ENCODE data around the gene ZDHHC17.

The ZDHHC17 gene

DNA sequence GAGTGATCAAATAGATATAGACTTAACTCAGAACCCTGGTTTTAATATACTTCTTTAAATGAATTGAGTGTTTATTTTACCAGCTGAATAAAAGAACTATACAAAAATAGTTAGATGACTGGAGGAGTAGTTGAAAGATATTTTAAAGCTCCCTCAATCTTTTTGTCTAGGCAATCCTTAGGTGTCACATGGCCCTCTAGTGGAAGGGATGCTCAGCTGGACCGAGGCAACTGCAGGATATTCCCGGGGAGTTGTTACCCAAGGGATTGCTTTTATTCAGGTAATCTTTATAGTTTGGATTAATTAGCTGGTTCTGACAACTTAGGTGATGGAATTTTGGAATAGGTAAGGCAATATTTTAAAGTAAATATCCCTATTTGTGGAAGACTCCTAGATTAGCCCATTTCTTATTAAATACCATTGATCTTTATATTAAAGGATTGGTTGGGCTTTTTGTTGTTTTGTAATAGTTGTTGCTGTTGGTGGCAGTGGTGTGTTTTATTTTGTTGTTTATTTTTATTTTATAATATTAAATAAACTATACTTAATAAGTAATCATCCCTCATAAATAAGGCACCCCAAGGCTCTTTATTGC lies 57.1 kb downstream of the ZDHHC17 start:
- DNase-seq: no peak

DNA sequence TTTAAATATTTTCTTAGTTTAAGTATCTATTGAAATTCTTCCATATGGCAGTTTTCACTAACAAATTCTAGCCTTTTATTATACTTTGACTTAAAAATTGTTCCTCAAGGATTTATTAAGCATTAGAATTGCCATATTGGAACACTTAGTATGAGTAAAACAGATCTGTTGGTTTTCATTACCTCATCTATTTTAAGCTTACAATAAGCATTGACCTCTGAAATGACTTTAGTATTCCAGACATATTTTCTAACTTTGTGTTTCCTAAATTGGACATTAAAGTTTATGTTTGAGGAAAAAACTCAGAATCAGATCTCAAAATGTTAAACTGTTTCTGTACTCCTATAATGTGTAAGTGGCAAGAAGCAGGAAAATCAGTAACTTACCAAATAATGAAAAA lies 66.5 kb downstream of the ZDHHC17 start:
- DNase-seq: no peak

DNA sequence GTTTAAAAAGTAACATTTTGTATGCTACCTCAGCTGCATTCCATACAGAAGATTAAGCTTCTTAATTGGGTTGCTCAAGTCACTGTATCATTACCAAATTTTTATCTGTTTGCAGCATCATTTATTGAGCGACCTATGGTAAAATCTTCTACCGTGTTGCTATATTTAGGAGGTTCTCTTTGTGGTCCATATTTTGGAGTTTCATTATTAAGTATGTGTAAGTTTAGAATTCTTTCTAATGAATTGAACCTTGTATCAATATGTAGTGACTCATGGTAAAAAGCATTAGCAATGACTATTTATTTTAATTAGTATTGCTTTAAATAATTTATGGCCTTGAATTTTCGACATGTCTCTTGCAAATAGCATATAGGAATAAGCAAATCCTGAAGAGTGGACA lies 72.7 kb downstream of the ZDHHC17 start:
- no peak for DNase-seq

DNA sequence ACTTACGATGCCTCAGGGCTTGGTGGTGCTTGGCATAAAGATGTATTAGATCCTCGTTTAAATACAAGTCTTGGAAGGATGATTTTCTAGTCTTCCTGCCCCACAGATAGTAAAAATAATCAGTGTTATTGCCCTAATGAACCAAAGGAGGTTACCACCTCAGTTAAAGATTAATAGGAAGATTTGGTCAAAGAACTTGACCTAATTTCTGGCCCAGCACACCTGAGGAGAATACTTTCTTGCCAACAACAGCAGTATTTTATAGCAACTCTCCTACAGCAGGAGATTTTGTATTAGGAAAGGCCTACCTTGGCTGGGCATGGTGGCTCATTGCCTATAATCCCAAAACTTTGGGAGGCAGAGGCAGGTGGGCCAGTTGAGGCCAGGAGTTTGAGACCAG lies 83.3 kb downstream of the ZDHHC17 start:
- DNase-seq: no peak

DNA sequence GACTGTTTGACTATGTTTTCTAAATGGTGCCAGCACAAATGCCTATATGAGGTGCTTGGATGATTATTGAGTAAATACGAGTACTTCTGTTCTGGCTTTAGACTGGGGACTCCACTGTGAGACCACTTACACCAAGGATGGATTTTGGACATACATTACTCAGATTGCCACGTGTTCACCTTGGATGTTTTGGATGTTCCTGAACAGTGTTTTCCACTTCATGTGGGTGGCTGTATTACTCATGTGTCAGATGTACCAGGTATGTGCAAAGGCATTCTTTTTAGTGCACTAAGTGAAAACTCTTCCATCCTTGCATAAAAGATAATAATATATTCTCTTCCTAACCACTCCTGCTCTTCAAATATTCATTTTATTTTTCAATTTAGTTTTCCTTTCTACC lies 84.2 kb downstream of the ZDHHC17 start:
- DNase-seq: no peak

DNA sequence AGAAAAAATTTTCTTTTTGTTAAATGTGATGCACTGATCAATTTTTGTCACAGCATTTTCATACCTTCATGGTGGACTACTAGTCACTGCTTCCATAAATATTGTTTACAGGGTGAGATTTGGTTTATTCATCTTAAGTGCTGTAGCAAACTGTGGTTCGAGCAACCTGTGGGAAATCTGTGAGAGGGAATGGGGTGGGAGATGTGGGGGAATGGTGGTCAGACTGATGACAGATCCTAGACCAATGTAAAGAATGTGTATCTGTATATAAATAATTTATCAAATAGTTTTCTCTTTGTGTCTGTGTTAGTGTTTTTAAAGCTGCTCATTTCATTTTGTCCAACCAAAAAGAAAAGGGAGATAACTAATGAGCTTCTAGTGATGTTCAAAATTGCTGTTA lies 88.2 kb downstream of the ZDHHC17 start:
- DNase-seq: no peak

DNA sequence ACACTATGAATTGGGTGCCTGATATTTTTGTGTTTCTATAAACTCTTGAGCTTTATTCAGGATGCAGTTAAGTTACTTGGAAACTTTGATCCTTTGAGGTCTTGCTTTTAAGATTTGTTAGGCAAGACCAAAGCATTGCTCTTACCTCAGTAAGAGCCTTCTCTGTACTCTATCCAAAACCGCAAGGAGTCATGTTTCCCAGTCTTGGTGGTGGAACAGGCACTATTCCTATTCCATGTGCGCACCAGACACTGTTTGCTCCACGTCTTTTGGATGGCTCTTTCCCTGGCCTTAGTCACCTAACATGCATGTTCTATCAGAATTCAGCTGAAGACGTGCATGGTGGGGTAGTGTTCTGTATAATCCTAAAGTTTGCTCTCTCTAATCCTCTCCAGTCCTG lies 91.4 kb downstream of the ZDHHC17 start:
- DNase-seq: no peak

DNA sequence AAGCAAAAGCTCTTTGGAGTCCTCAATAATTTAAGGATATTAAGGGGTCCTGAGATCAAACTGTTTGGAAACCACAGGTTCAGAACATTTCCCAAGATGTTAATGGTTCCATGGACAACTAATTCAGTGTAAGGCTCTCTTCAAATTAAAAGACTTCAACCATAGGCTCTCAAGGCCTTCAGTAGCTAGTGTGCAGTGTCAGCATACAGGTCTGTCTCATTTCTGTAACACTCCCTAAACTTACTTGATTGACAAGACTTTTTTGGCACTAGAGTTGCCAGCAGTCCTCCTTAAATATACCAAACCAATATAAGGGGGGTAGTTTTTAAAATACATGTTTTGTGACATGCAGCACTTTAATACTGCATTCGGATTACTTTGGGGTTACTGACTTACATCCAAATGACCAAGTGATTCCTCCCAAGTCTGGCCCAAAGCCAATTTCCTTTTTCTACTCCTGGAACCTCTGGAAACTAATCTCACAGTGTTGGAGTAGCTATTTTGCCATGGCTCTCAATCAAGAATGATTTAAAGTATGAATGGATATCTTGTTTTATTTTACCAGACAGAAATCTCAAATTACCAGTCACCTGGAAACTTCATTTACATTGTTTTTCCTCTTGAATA lies 92.2 kb downstream of the ZDHHC17 start:
- no peak for DNase-seq

DNA sequence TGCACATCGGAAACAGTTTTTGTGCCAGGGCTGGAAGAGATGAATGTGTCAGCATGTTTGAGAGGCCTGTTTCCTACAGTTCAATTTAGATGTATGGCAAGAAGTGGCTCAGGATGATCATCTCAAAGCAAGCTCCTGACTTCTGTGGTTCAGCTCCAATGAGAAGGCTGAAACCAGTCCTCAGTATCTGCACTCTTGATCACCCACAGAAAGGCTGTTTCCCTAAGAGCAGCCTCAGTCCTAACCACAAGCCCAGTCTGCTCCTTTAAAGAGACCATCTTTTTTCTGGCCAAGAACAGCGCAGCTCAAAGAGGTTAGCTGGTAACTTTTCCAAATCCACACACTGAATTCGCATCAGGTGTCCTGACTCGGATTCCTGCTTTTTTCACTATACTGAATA lies 95.7 kb downstream of the ZDHHC17 start:
- no peak for DNase-seq

DNA sequence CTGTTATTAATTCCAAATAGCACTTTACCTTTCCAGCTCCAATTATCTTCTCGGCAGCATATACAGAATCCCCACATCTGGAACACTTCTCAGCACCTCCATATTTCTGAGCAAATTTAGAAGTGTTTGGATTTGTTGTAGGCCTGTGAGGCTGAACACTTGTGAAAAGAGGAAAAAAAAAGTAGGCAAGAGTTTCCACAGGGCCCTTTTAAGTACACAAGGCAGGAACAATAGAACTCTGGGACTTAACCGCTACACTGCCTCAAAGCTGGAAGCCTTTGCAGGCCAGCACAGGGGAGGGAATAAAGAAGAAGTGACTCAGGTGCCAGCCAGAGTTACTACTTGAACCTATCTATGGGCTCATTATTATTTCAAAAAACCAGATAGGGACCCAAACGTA lies 96.3 kb downstream of the ZDHHC17 start:
- no peak for DNase-seq

DNA sequence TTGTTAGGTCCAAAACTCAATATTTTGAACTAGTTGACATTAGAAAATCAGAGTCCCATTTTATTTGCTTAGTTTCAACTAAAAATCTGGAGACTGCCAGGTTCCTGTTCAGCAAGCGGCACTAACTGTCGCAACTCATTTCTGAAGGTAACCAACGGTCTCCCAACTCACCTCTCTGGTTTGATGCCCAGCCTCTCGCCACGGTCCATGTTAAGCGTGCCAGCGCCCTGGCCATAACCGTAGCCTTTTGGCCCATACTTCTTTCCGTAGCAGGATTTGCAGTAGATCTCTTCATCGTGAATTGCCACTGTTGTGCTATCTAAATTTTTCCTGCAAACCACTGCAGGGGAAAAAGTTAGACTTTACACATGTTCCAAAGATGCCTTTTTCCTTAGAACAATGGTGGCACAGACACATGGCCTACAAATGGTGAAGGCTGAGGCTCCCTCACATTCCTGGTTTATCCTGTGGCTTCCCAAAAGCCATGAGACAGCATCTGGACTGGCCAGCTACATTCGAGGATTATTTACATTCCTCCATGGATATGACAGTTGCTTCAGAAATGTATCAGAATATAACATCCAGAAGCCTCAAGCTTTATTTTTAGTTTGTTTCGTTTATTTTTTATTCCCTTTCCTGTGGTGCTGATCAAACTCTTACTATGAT lies 99.2 kb downstream of the ZDHHC17 start:
- no peak for DNase-seq

DNA sequence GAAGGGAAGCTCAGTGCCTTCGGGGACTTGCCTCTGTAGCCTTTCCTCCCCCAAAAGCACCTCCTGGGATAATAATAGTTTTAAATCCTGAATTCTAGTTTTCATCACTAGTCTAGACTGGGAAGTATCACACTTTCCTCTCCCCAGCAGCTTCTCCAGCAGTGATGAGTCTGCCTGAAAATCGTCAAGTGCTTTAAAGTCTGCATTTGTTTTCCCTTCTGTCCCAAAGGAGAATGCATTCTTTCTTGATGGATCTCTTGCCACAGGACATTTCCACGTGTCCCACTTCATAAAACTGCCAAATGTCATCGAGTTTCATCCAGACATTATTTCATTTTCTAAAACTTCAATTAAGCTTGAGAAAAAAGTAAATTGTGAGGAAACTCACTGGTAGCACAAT lies 99.9 kb downstream of the ZDHHC17 start:
- no peak for DNase-seq

DNA sequence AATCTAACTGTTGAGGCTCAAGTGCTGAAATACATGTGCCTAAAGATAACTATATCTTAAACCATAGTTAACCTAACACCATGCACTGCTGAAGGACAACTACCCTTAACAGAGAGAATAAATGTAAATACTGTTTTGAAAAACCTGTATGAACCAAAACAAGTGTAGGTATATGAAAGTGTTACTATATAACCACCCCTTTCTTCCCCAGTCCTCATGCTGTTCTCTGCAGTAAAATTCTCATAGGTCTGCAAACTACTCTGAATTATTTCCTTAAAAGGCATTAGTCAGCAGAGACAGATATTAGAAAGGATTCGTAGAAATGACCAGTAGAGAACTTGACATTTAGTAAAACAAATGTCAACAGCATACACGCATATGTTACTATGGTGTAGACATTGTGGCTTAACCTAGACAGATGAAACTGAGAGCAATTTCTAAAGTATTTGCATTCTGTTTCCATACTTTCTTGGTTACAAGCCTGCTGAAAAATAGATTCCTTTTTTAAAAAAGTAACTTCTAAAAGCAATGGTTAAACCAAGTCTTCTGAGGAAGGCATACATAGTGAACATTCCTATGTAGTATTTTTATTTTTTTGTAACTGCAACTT lies 101.0 kb downstream of the ZDHHC17 start:
- no peak for DNase-seq

DNA sequence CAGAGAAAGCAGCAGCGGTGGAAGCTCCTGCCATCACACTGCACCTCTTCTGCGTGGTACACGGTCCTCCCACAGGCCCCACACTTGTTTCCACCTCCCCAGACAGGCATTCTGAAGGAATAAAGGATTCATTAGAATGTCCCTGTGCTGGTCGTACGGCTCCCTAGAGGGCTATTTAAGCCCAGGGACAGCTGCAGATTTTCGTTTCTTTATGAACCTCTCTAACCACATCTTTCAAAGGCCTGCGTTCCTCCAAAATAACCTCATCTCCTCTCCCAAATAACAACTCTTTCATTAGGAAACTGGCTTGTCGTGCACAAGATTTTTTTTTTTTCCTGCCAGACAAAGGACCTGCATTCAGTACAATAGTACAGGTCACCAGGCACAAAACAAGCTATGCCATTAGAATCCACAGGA lies 102.2 kb downstream of the ZDHHC17 start:
- no peak for DNase-seq

DNA sequence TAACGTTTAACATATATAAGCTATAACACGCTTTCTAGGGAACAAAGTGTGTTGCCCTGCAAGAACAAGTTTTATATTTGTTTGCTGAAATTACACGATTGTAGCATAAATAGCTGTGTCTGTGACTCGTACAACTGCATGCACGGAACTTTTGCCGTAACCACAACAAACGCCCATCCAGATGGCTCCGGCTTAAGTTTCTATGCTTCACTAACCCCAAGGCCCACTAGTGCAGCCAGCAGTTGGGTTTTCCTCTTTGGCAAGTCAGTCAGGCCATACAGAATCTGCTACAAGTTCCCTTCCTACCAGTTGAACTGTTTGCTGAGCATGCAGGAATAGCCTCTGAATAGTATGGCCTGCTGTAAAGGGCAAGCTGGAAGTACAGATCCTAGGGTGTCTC lies 102.8 kb downstream of the ZDHHC17 start:
- no peak for DNase-seq

DNA sequence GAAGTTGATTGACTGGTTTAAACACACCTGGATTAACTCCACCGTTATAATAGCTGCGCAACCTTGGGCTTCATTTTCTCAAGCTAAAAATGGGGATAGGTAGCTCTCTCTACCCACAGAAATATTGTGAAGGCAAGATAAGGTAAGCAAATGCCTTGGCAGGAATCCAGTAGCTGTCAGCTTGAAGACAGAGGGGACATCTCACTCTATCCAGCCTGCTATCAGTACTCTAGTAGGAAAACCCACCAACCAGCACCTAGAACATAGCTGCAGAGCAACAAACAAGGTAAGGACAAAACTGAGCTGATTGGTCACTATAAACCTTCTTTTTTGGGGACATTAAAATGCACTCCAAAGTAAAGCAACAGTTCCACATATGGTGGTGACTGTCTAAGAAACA lies 107.2 kb downstream of the ZDHHC17 start:
- no peak for DNase-seq

DNA sequence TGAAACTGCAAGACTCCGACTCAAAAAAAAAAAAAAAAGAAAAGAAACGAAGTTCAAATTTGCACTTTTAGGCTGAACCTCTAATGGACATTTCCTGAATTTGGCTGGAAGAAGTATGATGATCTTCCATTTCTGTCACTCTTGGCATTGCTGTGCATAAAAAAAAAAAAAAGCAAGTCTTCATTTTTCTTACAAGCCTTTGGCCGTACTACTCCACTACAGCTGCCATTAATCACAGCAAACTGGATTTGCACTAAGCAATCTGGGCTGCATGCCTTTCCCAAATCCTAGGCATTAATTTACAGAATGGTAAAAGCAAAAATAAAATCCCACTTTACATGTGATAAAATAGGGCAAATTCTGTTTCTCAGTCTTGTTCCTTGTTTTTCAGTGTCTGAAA lies 107.8 kb downstream of the ZDHHC17 start:
- DNase-seq: no peak

DNA sequence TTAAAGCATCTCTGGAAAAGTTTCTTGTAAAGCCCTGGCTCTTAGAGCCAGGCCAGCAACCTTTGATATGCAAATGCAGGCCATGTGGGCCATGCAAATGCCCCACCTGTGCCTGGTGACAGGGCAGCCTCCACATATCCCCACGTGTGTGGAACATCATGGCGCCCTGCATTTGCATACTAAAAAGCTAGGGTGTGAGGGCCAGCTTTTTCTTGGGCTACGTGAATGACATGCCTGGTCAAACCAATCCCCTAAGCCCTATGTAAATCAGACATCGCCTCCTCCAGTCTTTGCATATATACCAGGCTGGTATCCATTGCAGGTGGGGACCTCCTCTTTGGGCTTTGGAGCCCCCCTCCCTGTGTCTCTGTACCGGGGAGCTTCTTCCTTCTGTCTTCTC lies 108.5 kb downstream of the ZDHHC17 start:
- DNase-seq: no peak

DNA sequence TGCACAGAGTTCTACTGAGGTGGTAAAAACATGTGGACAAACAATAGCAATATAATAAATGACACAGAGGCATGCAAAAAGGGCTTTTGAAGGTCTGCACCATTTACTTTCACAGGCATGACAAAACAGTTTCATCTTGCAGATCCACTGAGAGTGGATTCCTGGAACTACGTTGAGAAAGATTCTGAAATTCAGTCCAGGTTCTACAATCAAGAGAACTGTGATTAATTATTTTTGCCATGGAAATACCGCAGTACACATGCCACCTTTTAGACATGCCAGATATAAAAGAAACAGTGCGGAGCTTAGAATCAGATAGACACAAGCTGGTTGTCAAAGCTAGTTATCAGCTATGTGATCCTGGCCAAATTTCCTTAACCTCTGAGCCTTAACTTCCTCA lies 110.1 kb downstream of the ZDHHC17 start:
- no peak for DNase-seq

DNA sequence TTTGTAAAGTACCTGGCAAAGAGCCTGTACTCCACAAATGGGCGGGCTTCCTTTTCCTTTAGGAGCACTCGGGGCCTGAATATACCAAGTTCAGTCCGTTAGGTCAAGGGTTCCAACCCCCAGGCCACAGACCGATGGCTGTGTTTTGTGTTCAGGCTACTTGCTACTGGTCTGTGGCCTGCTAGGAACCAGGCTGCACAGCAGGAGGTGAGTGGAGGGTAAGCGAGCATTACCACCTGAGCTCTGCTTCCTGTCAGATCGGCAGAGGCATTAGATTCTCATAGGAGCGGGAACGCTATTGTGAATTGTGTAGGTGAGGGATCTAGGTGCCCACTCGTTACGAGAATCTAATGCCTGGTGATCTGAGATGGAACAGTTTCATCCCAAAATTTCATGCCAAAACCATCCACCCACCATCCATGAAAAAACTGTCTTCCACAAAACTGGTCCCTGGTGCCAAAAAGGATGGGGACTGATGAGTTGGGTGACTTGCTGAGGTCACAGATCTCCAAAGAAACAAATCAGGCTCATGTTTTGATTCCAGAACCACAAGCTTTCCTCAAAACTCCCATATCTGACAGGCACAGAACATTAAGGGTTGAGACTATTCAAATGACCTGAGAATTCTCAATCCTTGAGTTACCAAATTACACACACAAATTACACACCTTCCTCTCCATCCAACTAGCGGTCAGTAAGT lies 110.7 kb downstream of the ZDHHC17 start:
- DNase-seq: no peak

DNA sequence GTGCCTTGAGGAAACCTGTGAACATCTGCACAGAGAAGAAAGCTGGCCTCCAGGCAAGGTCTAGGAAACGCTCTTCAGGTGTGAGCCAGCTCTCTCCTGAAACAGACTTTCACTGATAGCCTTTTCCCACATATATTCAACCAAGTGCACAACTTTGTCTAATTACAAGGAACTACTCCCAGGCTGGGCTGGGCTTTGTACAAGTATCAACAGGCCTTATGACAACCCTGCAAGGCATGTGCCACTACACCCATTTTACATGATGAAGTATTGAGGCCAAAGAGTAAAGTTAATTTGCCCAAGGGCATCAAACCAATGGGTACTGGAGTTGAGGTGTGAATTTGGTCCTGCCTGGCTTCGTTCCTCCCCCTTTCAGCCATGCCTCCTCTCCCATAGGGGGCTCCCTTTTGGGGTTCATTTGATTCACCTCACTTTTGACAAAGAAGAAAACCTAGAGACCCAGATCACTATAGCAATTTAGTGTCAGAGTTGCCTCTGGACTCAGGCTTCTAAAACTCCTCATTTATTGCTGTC lies 112.8 kb downstream of the ZDHHC17 start:
- no peak for DNase-seq

DNA sequence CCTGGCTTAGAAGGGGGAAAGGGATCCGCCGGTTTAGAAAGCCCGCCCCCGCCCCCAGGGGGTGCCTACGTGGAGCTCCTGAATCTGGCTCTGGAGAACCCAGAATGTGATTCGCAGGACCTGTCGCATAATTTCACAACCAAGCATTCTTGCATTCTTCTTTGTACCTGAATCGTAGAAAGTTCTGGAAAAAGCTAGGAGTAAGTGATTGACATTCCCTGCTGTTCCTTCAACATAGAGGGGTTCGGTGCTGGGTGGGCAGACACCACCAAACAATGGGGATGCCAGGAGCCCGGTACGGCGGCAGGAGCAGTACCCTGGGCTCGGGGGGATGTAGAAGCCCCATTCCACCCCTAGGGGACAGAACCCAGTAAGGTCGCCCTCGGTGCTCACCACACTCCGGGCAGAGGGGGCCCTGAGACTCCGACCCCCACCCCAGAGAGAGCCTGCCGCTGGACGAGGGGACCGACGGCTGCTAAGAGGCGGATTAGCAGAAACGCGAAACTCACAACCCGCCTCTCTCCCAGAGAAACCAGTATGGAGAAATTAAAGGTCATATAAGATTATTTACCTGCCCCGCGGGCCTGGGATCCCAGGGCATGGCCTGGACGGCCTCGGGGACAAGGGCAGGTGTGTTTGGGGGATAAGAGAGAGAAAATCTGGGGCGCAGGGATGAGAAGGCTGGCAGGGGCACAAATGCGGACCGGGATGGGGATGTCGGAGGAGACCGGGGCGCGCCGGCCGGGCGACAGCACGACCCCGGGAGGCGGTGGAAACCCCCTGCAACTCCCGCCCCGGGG lies 114.4 kb downstream of the ZDHHC17 start:
- DNase-seq: peak; percentile 16

Measured in activated CD8-positive, alpha-beta memory T cell treated with anti-CD3 and anti-CD28 coated beads, Interleukin-2, amount 50 U/mL, for 4 hours (primary cell).